NCI-H345 treated with DMSO at 0.1 percent for 48 hours (cell line): ENCODE data around the gene DSPP.
A peak's percentile ranks its signal among the peaks of the same experiment; 100 is the strongest.

Source experiments
- DNase-seq: peaks from one replicate; lab custom pipeline; 2025; ENCODE audit not compliant: unreplicated experiment; lab: John Stamatoyannopoulos, UW

Gene DSPP

GRCh38 chr4:87624698-87625097 lies 16.4 kb downstream of the DSPP start:
- DNase-seq: no peak

- no peak for DNase-seq
Observed at GRCh38 chr4:87631668-87632067, 23.3 kb downstream of the DSPP start.

GRCh38 chr4:87632469-87632868 lies 24.1 kb downstream of the DSPP start:
- DNase-seq: no peak

GRCh38 chr4:87633243-87633642 lies 24.9 kb downstream of the DSPP start:
- peak; percentile 2 for DNase-seq

- no peak for DNase-seq
Observed at GRCh38 chr4:87644286-87644685, 36.0 kb downstream of the DSPP start.

- no peak for DNase-seq
Observed at GRCh38 chr4:87649980-87650379, 41.7 kb downstream of the DSPP start, which contains the start of gene DMP1. DMP1 (plus strand) TSS chr4:87650280; CDS start chr4:87656493, 6,213 bp downstream.

GRCh38 chr4:87650938-87651337 lies 42.6 kb downstream of the DSPP start:
- no peak for DNase-seq

- no peak for DNase-seq
Observed at GRCh38 chr4:87651941-87652340, 43.6 kb downstream of the DSPP start.

- no peak for DNase-seq
Observed at GRCh38 chr4:87654487-87655044, 46.2 kb downstream of the DSPP start.

- DNase-seq: no peak
Observed at GRCh38 chr4:87657525-87657924, 49.2 kb downstream of the DSPP start.

GRCh38 chr4:87659247-87659931 lies 51.1 kb downstream of the DSPP start:
- no peak for DNase-seq

- DNase-seq: no peak
Observed at GRCh38 chr4:87662871-87663270, 54.5 kb downstream of the DSPP start.
